Measurements from ENCODE around the gene FNBP1.
"Not testable (repeated sequence)": the region's sequence is repeated elsewhere in the genome, so short reads cannot be mapped to it uniquely, and the experiment has no call there.

The FNBP1 gene

GRCh38 chr9:130021842-130022241 lies 21.1 kb downstream of the FNBP1 start:
- DNase-seq (ENCODE audit: low spot score) = not testable (repeated sequence)

- DNase-seq (ENCODE audit: low spot score) = no peak
Observed at GRCh38 chr9:130021123-130021522, 21.9 kb downstream of the FNBP1 start.

DNA sequence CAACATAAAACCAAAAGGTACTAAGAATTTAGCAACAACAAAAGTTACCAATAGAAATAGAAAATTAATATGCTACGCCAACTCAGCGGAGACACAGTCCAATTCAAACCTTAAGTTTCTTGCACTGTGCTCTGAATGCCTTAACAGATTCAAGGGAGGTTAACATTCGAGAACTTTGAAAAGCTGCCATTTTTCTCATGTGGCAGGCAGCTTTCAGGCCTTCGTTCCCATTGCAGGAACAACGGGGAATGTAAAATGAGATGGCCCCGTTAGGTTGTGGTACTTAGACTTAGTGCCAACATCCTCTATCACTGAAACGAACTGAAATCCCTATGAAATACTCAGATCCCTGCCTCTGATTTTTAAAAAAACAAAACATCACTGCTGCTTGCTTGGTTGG lies 22.4 kb downstream of the FNBP1 start:
- DNase-seq (ENCODE audit: low spot score) = no peak

DNA sequence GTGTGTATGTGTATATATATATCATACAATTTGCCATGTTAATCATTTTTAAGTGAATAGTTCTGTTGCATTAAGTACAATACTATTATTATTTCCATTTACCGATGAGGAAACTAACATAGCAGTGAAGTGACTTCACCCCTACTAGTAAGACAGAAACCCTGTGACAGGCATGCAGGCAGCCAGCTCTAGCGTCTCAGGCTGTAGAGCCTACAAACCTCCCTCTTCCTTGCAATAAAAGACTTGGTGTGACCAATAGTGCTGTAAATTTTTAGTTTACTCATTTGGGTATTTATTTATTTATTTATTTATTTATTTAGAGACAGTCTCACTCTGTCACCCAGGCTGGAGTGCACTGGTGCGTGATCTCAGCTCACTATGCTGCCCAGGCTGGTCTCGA lies 24.7 kb downstream of the FNBP1 start:
- DNase-seq (ENCODE audit: low spot score) = no peak

DNA sequence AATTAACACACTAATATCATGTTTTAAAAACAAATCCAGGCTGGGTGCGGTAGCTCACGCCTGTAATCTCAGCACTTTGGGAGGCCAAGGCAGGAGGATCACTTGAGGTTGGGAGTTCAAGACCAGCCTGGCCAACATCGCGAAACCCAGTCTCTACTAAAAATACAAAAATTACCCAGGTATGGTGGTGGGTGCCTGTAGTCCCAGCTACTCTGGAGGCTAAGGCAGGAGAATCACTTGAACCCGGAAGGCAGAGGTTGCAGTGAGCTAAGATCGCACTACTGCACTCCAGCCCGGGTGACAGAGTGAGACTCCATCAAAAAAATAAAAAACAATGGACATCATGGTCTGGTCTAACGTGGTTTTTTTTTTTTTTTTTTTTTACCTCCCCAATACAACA lies 25.5 kb downstream of the FNBP1 start:
- DNase-seq (ENCODE audit: low spot score) = not testable (repeated sequence)

DNA sequence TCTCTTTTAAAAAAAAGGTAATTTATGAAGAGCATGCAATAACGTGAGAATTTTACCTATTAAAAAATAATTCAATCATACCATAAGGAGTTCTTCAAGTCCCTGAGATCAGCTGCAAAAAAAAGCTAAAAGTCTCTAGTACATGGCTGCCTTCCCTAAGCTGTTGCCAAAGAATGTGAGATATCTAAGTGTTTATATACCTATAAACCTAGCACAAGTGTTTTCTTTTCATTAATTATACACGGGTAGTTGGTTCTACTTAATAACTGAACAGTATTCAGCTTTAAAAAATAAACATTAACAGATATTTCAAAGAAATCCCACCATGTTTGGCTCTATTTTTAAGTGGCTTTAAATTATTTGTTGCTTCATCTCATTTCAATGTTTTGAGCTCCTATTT lies 25.9 kb downstream of the FNBP1 start:
- no peak for DNase-seq (ENCODE audit: low spot score)

DNA sequence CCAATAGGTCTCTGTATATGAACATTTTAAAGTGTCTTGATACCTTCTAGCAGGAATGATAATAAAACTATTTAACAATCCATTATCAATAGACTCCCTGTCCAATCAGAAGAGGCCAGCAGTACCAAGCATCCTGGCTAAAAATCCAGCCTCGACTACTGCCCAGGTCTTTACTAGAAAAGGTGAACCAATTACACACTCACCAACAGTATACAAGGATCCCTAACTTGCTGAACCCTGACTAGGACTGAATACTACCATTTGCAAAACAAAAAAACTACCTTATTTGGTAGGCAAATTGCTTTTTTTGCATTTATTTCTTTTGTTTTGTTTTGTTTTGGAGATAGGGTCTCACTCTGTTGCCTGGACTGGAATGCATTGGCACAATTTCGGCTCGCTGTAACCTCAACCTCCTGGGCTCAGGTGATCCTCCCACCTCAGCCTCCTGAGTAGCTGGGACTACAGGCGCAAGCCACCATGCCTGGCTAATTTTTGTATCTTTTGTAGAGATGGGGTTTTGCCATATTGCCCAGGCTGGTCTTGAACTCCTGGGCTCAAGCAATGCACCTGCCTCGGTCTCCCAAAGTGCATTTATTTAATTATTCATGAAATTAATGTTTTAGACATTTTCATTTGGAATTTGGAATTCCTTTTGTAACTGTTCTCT lies 27.5 kb downstream of the FNBP1 start:
- DNase-seq (ENCODE audit: low spot score) = no peak

GRCh38 chr9:130013326-130013725 lies 29.7 kb downstream of the FNBP1 start:
- no peak for DNase-seq (ENCODE audit: low spot score)

DNA sequence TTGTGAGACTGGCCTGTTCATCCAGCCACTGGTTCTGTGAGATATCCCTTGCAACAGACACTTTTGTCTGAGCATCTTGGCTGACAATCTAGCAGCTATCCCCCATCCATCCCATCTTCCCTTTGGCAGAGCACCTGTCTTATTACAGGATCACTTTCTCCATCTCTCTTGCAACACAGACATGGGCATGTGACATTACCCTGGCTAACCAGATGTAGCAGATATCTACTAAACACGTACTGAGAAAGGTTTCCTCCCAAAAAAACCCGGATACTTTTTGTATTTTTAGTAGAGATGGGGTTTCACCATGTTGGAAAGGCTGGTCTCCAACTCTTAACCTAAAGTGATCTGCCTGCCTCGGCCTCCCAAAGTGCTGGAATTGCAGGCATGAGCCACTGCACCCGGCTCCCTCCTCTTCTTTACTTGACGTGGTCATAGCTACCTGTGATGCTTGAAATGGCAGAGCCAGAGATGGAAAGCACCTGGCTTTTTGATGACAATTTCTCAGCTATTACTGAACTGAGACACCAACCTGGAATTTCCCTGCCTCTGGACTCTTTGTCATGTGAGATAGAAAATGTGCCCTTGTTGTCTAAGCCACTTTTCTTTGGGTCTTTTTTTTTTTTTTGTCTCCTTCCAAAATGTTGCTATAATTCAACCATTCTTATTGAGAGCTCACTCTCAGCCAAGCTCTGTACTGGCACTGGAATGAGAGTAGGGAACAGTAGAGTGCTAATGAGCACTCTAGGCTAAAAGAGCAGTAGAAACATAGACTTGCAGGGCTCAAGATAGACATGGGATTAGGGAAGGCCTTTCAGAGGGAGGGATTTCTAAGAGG lies 32.6 kb downstream of the FNBP1 start:
- DNase-seq (ENCODE audit: low spot score) = no peak

- not testable (repeated sequence) for DNase-seq (ENCODE audit: low spot score)
Observed at GRCh38 chr9:130009546-130009945, 33.4 kb downstream of the FNBP1 start.

DNA sequence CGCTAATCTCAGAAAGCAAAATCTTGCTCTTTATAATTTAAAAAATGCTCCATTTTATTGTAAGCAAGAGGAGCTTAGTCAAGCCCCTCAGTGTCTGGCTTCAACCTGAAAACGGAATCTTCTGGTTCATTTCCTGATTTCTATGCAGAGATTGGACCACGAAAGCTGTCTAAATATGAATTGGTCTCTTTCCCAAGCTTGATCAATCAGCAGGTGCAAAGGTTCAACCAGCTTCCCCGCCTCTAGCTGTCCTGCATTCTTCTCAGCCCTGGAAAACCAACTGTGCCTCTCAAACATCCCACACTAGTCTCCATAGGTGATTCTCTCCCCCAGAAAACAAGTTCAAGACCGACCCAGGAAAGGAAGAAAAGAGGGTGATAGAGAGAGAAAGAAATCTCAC lies 34.5 kb downstream of the FNBP1 start:
- DNase-seq (ENCODE audit: low spot score) = no peak

DNA sequence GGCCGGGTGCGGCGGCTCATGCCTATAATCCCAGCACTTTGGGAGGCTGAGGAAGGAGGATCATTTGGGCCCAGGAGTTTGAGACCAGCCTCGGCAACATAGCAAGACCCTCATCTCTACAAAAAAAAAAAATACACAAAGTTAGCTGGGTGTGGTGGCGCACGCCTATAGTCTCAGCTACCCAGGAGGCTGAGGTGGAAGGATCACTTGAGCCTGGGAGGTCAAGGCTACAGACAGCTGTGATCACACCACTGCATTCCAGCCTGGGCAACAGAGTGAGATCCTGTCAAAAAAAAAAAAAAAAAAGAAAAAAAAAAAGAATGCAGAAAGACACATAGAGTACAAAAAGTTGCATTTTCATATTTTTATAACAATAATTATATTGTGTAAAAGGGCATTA lies 36.0 kb downstream of the FNBP1 start:
- DNase-seq (ENCODE audit: low spot score) = not testable (repeated sequence)

- no peak for DNase-seq (ENCODE audit: low spot score)
Observed at GRCh38 chr9:130003943-130004552, 38.9 kb downstream of the FNBP1 start.

- DNase-seq (ENCODE audit: low spot score) = no peak
Observed at GRCh38 chr9:130002320-130002719, 40.7 kb downstream of the FNBP1 start.

- DNase-seq (ENCODE audit: low spot score) = no peak
Observed at GRCh38 chr9:130001190-130001589, 41.8 kb downstream of the FNBP1 start.

GRCh38 chr9:129999141-129999510 lies 43.9 kb downstream of the FNBP1 start:
- no peak for DNase-seq (ENCODE audit: low spot score)

- no peak for DNase-seq (ENCODE audit: low spot score)
Observed at GRCh38 chr9:129998491-129999140, 44.4 kb downstream of the FNBP1 start.

GRCh38 chr9:129997706-129998105 lies 45.3 kb downstream of the FNBP1 start:
- not testable (repeated sequence) for DNase-seq (ENCODE audit: low spot score)

GRCh38 chr9:129996161-129996830 lies 46.7 kb downstream of the FNBP1 start:
- no peak for DNase-seq (ENCODE audit: low spot score)

DNA sequence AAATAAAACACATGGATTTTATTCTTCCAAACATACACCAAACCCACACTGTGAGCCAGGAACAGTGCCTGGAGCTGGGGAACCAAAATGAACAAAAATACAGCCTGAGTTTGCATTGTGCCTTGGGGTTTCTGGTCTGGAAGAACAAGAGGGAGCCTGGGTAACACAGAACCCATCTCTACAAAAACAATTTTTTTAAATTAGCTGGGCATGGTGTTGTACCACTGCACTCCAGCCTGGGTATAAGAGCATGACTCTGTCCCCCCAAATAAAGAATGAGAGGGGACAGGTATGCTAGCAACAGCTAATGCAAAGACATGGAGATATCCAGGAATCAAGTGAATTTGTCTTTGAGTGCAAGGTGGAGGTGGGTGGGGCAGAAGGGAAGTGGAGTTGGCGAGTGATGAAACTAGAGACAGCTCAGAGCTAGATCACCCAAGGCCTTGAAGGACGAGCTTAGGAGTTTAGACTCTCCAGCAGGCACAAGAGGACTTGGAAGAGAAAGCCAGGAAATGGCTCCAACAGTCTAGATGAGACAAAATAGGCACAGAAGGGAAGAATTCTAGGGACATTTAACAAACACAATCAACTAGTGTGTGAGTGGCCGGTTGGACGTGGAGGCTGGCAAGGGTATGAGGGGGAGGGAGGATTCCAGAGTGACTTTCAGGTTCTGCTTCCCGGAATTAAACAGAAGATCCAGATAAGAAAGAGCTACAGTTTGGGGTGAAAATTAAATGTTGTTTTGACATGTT lies 47.4 kb downstream of the FNBP1 start:
- no peak for DNase-seq (ENCODE audit: low spot score)

- no peak for DNase-seq (ENCODE audit: low spot score)
Observed at GRCh38 chr9:129994882-129995281, 48.1 kb downstream of the FNBP1 start.
